ENCODE data around the gene MAOA. TPM values are rescaled to one million over a fixed set of nuclear protein-coding genes. Genes with fewer than 3 reads are reported as not detected.

MAOA gene
- total RNA-seq, 6 experiments from 2014 or later: 76.2 to 180 (median 109) TPM

GRCh38 chrX:43657671-43658070 is 1.6 kb downstream of the MAOA start:
- H3K4me3 ChIP-seq: peak overlapping the region in 2 of 3 donors; percentile 39 to 55
- H3K27me3 ChIP-seq: no peaks in the 10 kb centered on the region
- WGBS (ENCODE audit: insufficient coverage, low coverage, low lambda C conversion rate, missing lambda C conversion rate): 25% methylated on average over 1 of the region's 1 CpG
- DNase-seq: no peak
- H3K9me3 ChIP-seq: no peaks in the 10 kb centered on the region
- peak overlapping the region in 2 of 3 donors; percentile 42 to 65 for H3K27ac ChIP-seq
- peaks cover 0 to 5% (median 0%) of the 10 kb centered on the region in 4 donors for H3K4me1 ChIP-seq
- no peak for ATAC-seq
- intact Hi-C loops (cut with DNase I): loop anchor here in 1 of 2 donors (10.0 kb wide), 1 partner anchor 87 kb away; no protein-coding TSS in a partner anchor
- no peaks in the 10 kb centered on the region for H3K36me3 ChIP-seq
- TF ChIP-seq CTCF (IDR thresholded peaks at IDR 0.05): no peak
- TF ChIP-seq POLR2A (IDR thresholded peaks at IDR 0.05): no peak

- peak; percentile 17 to 39 (median 32) for ATAC-seq
- Histone ChIP-seq H3K9me3 (no peaks in the 10 kb centered on the region), H3K4me3 (no peak overlapping the region), H3K36me3 (no peaks in the 10 kb centered on the region), H3K4me1 (peaks cover 0 to 13% (median 6%) of the 10 kb centered on the region in 4 donors), H3K27ac (peak overlapping the region in 1 of 3 donors; percentile 35), H3K27me3 (no peaks in the 10 kb centered on the region)
- WGBS (ENCODE audit: insufficient coverage, low coverage, low lambda C conversion rate, missing lambda C conversion rate): 31% methylated on average over 4 of the region's 4 CpGs
- TF ChIP-seq CTCF (IDR thresholded peaks at IDR 0.05): no peak
- TF ChIP-seq POLR2A (IDR thresholded peaks at IDR 0.05): peak; percentile 30
- intact Hi-C loops (cut with DNase I): no loop called here
- no peak for DNase-seq
Measured at GRCh38 chrX:43661521-43662240, 5.6 kb downstream of the MAOA start.

- Histone ChIP-seq H3K4me1 (peaks cover 0 to 13% (median 6%) of the 10 kb centered on the region in 4 donors), H3K4me3 (no peak overlapping the region), H3K9me3 (no peaks in the 10 kb centered on the region), H3K27ac (peak overlapping the region in 2 of 3 donors; percentile 54 to 66), H3K36me3 (no peaks in the 10 kb centered on the region), H3K27me3 (no peaks in the 10 kb centered on the region)
- TF ChIP-seq POLR2A (IDR thresholded peaks at IDR 0.05) (no peak), CTCF (IDR thresholded peaks at IDR 0.05) (no peak)
- intact Hi-C loops (cut with DNase I): no loop called here
- no peak for DNase-seq
- peak in 1 of 4 donors; percentile 10 for ATAC-seq
- 57% methylated on average over 1 of the region's 1 CpG for whole genome bisulfite sequencing (ENCODE audit: insufficient coverage, low coverage, low lambda C conversion rate, missing lambda C conversion rate)
Measured at GRCh38 chrX:43663173-43663572, 7.1 kb downstream of the MAOA start.

DNA sequence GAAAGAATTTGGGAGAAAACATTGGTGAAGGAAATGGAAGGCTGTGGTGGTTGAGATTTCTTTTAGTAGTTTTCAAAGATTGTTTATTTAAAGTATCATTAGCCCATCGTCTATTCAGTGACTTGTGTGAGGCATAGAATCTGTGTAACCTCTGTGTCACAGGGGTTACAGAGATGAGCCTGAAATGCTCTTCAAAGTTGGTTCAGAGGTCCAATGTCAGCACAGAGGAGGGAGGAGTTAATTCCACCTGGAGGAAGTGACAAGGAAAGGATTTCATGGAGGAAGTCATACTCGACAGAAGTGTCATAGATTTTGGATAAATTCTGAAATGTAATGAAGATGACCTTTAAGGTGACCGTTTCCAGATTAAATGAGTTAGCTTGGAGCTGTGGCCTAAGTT is 8.2 kb downstream of the MAOA start:
- DNase-seq (no peak), ATAC-seq (peak; percentile 56 to 69 (median 59))
- TF ChIP-seq CTCF (IDR thresholded peaks at IDR 0.05): no peak
- no peak for TF ChIP-seq POLR2A (IDR thresholded peaks at IDR 0.05)
- Histone ChIP-seq H3K9me3 (no peaks in the 10 kb centered on the region), H3K4me1 (peaks cover 0 to 13% (median 6%) of the 10 kb centered on the region in 4 donors), H3K4me3 (no peak overlapping the region), H3K27me3 (no peaks in the 10 kb centered on the region), H3K36me3 (no peaks in the 10 kb centered on the region), H3K27ac (peak overlapping the region in 2 of 3 donors; percentile 54 to 66)
- WGBS (ENCODE audit: insufficient coverage, low coverage, low lambda C conversion rate, missing lambda C conversion rate): 19% methylated on average over 3 of the region's 3 CpGs
- intact Hi-C loops (cut with DNase I): no loop called here

All from right lobe of liver (tissue), 6 donors.